Measurements from ENCODE around the gene PRODH2. TPM values are rescaled to one million over a fixed set of nuclear protein-coding genes. Genes with fewer than 3 reads are reported as not detected.
A peak's percentile ranks its signal among the peaks of the same experiment; 100 is the strongest.

The PRODH2 gene
- total and polyA plus RNA-seq, 2 of the 13 experiments (the other 11 are each of a cell fraction or from before 2014, with no cell fraction given), result 86.7 to 118 TPM

- TF ChIP-seq ZNF382 (CRISPR knock-in tag; IDR thresholded peaks at IDR 0.05; ENCODE audit: borderline replicate concordance), result no peak
- TF ChIP-seq TRIM24 (CRISPR knock-in tag; IDR thresholded peaks at IDR 0.05), result 0 out of 2 replicates have a peak, but pooled peaks have one; percentile 51
- no peak for TF ChIP-seq ZNF235 (CRISPR knock-in tag; IDR thresholded peaks at IDR 0.05; ENCODE audit: borderline replicate concordance)
- TF ChIP-seq RFXANK (CRISPR knock-in tag; IDR thresholded peaks at IDR 0.05), result no peak
- TF ChIP-seq ZNF34 (CRISPR knock-in tag; IDR thresholded peaks at IDR 0.05; ENCODE audit: borderline replicate concordance), result no peak
- TF ChIP-seq FOXK2 (IDR thresholded peaks at IDR 0.05), result no peak
- TF ChIP-seq HNRNPL (IDR thresholded peaks at IDR 0.05; ENCODE audit: low read depth, low read length), result peak; percentile 92
- TF ChIP-seq ZNF3 (CRISPR knock-in tag; IDR thresholded peaks at IDR 0.05), result peak; percentile 79; the same call in 1 of the 2 replicates
- no peak for TF ChIP-seq ZNF232 (CRISPR knock-in tag; IDR thresholded peaks at IDR 0.05; ENCODE audit: borderline replicate concordance)
- peak; percentile 70 for TF ChIP-seq ZGPAT (CRISPR knock-in tag; IDR thresholded peaks at IDR 0.05)
- no peak for TF ChIP-seq ZNF513 (CRISPR knock-in tag; conservative IDR thresholded peaks at IDR 0.05)
- no peak; the same call in 1 of the 2 replicates for TF ChIP-seq ZNF12 (CRISPR knock-in tag; IDR thresholded peaks at IDR 0.05)
- TF ChIP-seq ZNF260 (CRISPR knock-in tag; IDR thresholded peaks at IDR 0.05; ENCODE audit: borderline replicate concordance, low read depth), result no peak
- no peak for TF ChIP-seq ZNF17 (CRISPR knock-in tag; IDR thresholded peaks at IDR 0.05)
- TF ChIP-seq TRIM22 (IDR thresholded peaks at IDR 0.05), result no peak
- peak; percentile 47; the same call in 1 of the 2 replicates for TF ChIP-seq RXRA (CRISPR knock-in tag; IDR thresholded peaks at IDR 0.05)
- peak; percentile 66; the same call in 1 of the 2 replicates for TF ChIP-seq ZNF224 (CRISPR knock-in tag; IDR thresholded peaks at IDR 0.05)
- TF ChIP-seq PHF20 (CRISPR knock-in tag; IDR thresholded peaks at IDR 0.05), result peak; percentile 50; the same call in 1 of the 2 replicates
- no peak for TF ChIP-seq ARNT2 (CRISPR knock-in tag; IDR thresholded peaks at IDR 0.05; ENCODE audit: low read depth)
- no peak for TF ChIP-seq LCORL (IDR thresholded peaks at IDR 0.05)
- peak; percentile 43 for TF ChIP-seq LCORL (CRISPR knock-in tag; IDR thresholded peaks at IDR 0.05)
- TF ChIP-seq ZNF776 (CRISPR knock-in tag; IDR thresholded peaks at IDR 0.05), result no peak; the same call in 1 of the 2 replicates
- TF ChIP-seq JUND (CRISPR knock-in tag; IDR thresholded peaks at IDR 0.05), result no peak
- no peak for TF ChIP-seq MZF1 (CRISPR knock-in tag; IDR thresholded peaks at IDR 0.05; ENCODE audit: borderline replicate concordance)
- no peak; the same call in 1 of the 2 replicates for TF ChIP-seq ZNF441 (CRISPR knock-in tag; IDR thresholded peaks at IDR 0.05; ENCODE audit: borderline replicate concordance)
- no peak for TF ChIP-seq BRF2 (CRISPR knock-in tag; IDR thresholded peaks at IDR 0.05)
- TF ChIP-seq ZFY (CRISPR knock-in tag; IDR thresholded peaks at IDR 0.05), result peak; percentile 20; the same call in 1 of the 2 replicates
Measured at GRCh38 chr19:35812220-35813042, at the start of gene PRODH2 (continued).
